ENCODE data around the gene SULT1A1.
"Not testable (repeated sequence)": the region's sequence is repeated elsewhere in the genome, so short reads cannot be mapped to it uniquely, and the experiment has no call there.

The SULT1A1 gene

GRCh38 chr16:28566233-28566925 is 43.5 kb downstream of the SULT1A1 start:
- H3K27me3 Mint-ChIP-seq, H3K9me3 Mint-ChIP-seq, H3K27ac Mint-ChIP-seq, DNase-seq, H3K4me3 Mint-ChIP-seq: not testable (repeated sequence)
- H3K36me3 Mint-ChIP-seq (ENCODE audit: low read depth) = peaks cover 47% of the 10 kb centered on the region
- H3K4me1 Mint-ChIP-seq (ENCODE audit: low read depth) = peaks cover 30% of the 10 kb centered on the region

- H3K36me3 Mint-ChIP-seq (ENCODE audit: low read depth) = peaks cover 58% of the 10 kb centered on the region
- H3K4me1 Mint-ChIP-seq (ENCODE audit: low read depth) = peaks cover 35% of the 10 kb centered on the region
- no peak for DNase-seq
- H3K27me3 Mint-ChIP-seq = no peaks in the 10 kb centered on the region
- H3K4me3 Mint-ChIP-seq = no peak overlapping the region
- H3K9me3 Mint-ChIP-seq = peaks cover 7% of the 10 kb centered on the region
- H3K27ac Mint-ChIP-seq = peak overlapping the region; percentile 3
Observed at GRCh38 chr16:28563218-28563617, 46.6 kb downstream of the SULT1A1 start.

- no peak for DNase-seq
- peaks cover 61% of the 10 kb centered on the region for H3K36me3 Mint-ChIP-seq (ENCODE audit: low read depth)
- H3K9me3 Mint-ChIP-seq = peaks cover 3% of the 10 kb centered on the region
- peaks cover 35% of the 10 kb centered on the region for H3K4me1 Mint-ChIP-seq (ENCODE audit: low read depth)
- H3K4me3 Mint-ChIP-seq = no peak overlapping the region
- H3K27me3 Mint-ChIP-seq = no peaks in the 10 kb centered on the region
- no peak overlapping the region for H3K27ac Mint-ChIP-seq
Observed at GRCh38 chr16:28562199-28562598, 47.6 kb downstream of the SULT1A1 start.

GRCh38 chr16:28561557-28562187 is 48.2 kb downstream of the SULT1A1 start:
- Mint-ChIP-seq H3K9me3 (peaks cover 3% of the 10 kb centered on the region), H3K27ac (no peak overlapping the region), H3K27me3 (no peaks in the 10 kb centered on the region), H3K36me3 (ENCODE audit: low read depth) (peaks cover 63% of the 10 kb centered on the region), H3K4me1 (ENCODE audit: low read depth) (peaks cover 40% of the 10 kb centered on the region), H3K4me3 (no peak overlapping the region)
- DNase-seq = no peak

- no peak for DNase-seq
- Mint-ChIP-seq H3K4me1 (ENCODE audit: low read depth) (peaks cover 53% of the 10 kb centered on the region), H3K4me3 (no peak overlapping the region), H3K27me3 (no peaks in the 10 kb centered on the region), H3K9me3 (no peaks in the 10 kb centered on the region), H3K36me3 (ENCODE audit: low read depth) (peaks cover 53% of the 10 kb centered on the region), H3K27ac (no peak overlapping the region)
Observed at GRCh38 chr16:28558456-28558855, 51.4 kb downstream of the SULT1A1 start.

GRCh38 chr16:28556914-28557320 is 52.9 kb downstream of the SULT1A1 start:
- no peak overlapping the region for H3K4me3 Mint-ChIP-seq
- H3K4me1 Mint-ChIP-seq (ENCODE audit: low read depth) = peaks cover 49% of the 10 kb centered on the region
- H3K36me3 Mint-ChIP-seq (ENCODE audit: low read depth) = peaks cover 44% of the 10 kb centered on the region
- H3K9me3 Mint-ChIP-seq = no peaks in the 10 kb centered on the region
- no peak overlapping the region for H3K27ac Mint-ChIP-seq
- no peaks in the 10 kb centered on the region for H3K27me3 Mint-ChIP-seq
- DNase-seq = no peak

GRCh38 chr16:28555561-28555960 is 54.3 kb downstream of the SULT1A1 start:
- no peaks in the 10 kb centered on the region for H3K27me3 Mint-ChIP-seq
- H3K4me1 Mint-ChIP-seq (ENCODE audit: low read depth) = peaks cover 43% of the 10 kb centered on the region
- no peaks in the 10 kb centered on the region for H3K9me3 Mint-ChIP-seq
- H3K4me3 Mint-ChIP-seq = peak overlapping the region; percentile 89
- peaks cover 40% of the 10 kb centered on the region for H3K36me3 Mint-ChIP-seq (ENCODE audit: low read depth)
- DNase-seq = no peak
- peak overlapping the region; percentile 79 for H3K27ac Mint-ChIP-seq
